ENCODE measurements around the gene ARIH1. TPM values are rescaled to one million over a fixed set of nuclear protein-coding genes. Genes with fewer than 3 reads are reported as not detected.

Gene ARIH1
- total RNA-seq, 1 donor from 2014 or later = 171 TPM

DNA sequence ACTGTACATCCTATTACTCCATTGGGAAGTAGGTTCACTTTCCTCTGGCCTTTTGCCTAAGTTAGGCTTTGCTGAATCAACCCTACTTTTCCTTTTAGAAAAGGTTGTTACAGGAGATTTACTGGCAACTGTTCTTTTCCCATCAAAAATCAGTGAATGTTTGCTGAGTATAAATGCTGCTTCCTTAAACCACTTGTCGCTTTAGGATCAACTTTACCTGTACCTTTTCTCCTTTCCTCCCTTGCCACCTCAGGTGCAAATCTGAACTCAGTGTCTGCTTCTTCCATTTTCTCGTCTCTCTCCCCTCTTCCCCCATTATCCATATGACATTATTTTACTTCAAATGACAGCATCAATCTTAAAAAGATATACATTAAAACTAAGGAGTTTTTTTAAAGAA, 110.9 kb downstream of the ARIH1 start:
- peaks cover 22% of the 10 kb centered on the region for H3K36me3 Mint-ChIP-seq (ENCODE audit: insufficient read depth)

DNA sequence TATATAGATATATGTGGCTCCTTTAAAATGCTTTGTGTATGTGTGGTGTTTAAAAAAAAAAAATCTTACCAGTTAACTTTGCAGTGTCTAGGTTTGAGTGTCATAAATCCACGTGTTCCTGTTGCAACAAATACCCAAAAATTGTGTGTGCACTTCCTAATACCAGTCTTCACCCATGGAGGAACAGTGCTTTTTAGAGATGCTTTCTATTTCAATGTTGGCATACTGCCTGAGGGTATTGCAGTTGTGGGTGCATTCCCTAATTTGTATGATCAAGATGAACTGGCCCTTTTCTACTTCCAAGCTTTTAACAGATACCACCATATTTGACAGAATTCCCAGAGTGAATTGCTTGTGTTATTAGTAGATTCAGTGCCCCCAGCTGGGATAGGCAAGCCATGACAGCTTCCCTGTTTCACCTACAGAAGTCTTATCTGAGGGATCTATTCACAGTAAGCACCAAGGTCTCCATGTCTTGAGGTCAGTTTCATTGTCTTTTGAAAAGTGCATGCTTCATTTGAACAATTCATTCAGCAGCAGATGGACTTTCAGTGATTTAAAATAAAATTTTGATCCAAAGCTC, 111.4 kb downstream of the ARIH1 start:
- no peak overlapping the region for H3K27ac Mint-ChIP-seq
- H3K4me3 Mint-ChIP-seq (ENCODE audit: low read depth) = no peak overlapping the region
- DNase-seq (ENCODE audit: low spot score, unreplicated experiment) = no peak
- H3K36me3 Mint-ChIP-seq (ENCODE audit: insufficient read depth) = peaks cover 16% of the 10 kb centered on the region
- H3K27me3 Mint-ChIP-seq = no peaks in the 10 kb centered on the region
- TF ChIP-seq, protein P1, sequence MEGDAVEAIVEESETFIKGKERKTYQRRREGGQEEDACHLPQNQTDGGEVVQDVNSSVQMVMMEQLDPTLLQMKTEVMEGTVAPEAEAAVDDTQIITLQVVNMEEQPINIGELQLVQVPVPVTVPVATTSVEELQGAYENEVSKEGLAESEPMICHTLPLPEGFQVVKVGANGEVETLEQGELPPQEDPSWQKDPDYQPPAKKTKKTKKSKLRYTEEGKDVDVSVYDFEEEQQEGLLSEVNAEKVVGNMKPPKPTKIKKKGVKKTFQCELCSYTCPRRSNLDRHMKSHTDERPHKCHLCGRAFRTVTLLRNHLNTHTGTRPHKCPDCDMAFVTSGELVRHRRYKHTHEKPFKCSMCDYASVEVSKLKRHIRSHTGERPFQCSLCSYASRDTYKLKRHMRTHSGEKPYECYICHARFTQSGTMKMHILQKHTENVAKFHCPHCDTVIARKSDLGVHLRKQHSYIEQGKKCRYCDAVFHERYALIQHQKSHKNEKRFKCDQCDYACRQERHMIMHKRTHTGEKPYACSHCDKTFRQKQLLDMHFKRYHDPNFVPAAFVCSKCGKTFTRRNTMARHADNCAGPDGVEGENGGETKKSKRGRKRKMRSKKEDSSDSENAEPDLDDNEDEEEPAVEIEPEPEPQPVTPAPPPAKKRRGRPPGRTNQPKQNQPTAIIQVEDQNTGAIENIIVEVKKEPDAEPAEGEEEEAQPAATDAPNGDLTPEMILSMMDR (IDR thresholded peaks at IDR 0.05; ENCODE audit: unreplicated experiment) = no peak
- H3K4me1 Mint-ChIP-seq (ENCODE audit: low read depth) = no peaks in the 10 kb centered on the region
- H3K9me3 Mint-ChIP-seq (ENCODE audit: low read depth) = no peaks in the 10 kb centered on the region

More for the DNA sequence above, 110.9 kb downstream of the ARIH1 start:
- Mint-ChIP-seq H3K9me3 (ENCODE audit: low read depth) (no peaks in the 10 kb centered on the region), H3K27me3 (no peaks in the 10 kb centered on the region), H3K4me1 (ENCODE audit: low read depth) (no peaks in the 10 kb centered on the region), H3K27ac (no peak overlapping the region), H3K4me3 (ENCODE audit: low read depth) (no peak overlapping the region)
- TF ChIP-seq, protein P1 (IDR thresholded peaks at IDR 0.05; ENCODE audit: unreplicated experiment) = no peak
- no peak for DNase-seq (ENCODE audit: low spot score, unreplicated experiment)

DNA sequence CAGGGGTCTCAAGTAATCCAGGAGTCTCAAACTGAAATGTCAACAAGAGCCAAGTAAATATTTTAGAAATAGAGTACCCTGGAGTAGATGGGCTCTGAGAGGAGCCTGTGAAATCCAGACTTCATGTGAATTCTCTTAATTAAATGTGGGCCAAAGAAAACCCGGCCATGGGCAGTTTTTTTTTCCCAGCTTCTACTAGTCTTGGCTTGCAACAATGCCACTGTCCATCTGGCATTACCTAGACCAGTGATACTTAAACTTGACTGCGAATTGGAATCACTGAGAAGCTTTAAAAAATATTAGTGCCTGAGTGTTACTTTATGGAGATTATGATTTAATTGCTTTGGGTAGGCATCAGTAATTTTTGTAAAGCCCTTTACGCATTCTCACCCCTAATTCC, 114.0 kb downstream of the ARIH1 start:
- no peak for DNase-seq (ENCODE audit: low spot score, unreplicated experiment)
- H3K36me3 Mint-ChIP-seq (ENCODE audit: insufficient read depth) = peaks cover 8% of the 10 kb centered on the region
- no peak overlapping the region for H3K27ac Mint-ChIP-seq
- H3K4me1 Mint-ChIP-seq (ENCODE audit: low read depth) = no peaks in the 10 kb centered on the region
- TF ChIP-seq, protein P1 (IDR thresholded peaks at IDR 0.05; ENCODE audit: unreplicated experiment) = no peak
- H3K4me3 Mint-ChIP-seq (ENCODE audit: low read depth) = no peak overlapping the region
- no peaks in the 10 kb centered on the region for H3K27me3 Mint-ChIP-seq
- no peaks in the 10 kb centered on the region for H3K9me3 Mint-ChIP-seq (ENCODE audit: low read depth)

- H3K36me3 Mint-ChIP-seq (ENCODE audit: insufficient read depth) = peaks cover 2% of the 10 kb centered on the region
- TF ChIP-seq, protein P1 (IDR thresholded peaks at IDR 0.05; ENCODE audit: unreplicated experiment) = no peak
- H3K27me3 Mint-ChIP-seq = no peaks in the 10 kb centered on the region
- no peak overlapping the region for H3K27ac Mint-ChIP-seq
- no peaks in the 10 kb centered on the region for H3K4me1 Mint-ChIP-seq (ENCODE audit: low read depth)
- no peak for DNase-seq (ENCODE audit: low spot score, unreplicated experiment)
- no peak overlapping the region for H3K4me3 Mint-ChIP-seq (ENCODE audit: low read depth)
- H3K9me3 Mint-ChIP-seq (ENCODE audit: low read depth) = no peaks in the 10 kb centered on the region
Observed at GRCh38 chr15:72590427-72590826, 116.3 kb downstream of the ARIH1 start.

DNA sequence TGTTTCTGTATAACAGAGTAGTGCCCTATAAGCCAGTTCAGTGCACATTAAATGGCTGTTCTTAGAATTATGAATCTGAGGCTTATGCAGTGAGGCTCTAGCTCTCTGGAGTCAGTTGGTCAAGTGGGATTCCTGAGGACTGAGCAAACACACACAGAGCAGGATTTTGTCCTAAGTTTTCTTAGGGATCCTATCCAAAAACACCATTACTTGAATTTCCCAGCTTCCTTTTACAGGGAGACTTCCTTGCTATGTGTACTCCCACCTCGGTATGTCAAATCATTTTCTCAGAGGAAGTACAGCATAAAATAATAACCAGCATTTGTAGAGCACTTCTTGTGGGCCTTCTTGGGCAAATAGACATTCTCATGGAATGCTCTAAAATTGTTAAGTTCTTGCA, 117.2 kb downstream of the ARIH1 start:
- no peaks in the 10 kb centered on the region for H3K27me3 Mint-ChIP-seq
- H3K4me1 Mint-ChIP-seq (ENCODE audit: low read depth) = no peaks in the 10 kb centered on the region
- no peaks in the 10 kb centered on the region for H3K9me3 Mint-ChIP-seq (ENCODE audit: low read depth)
- TF ChIP-seq, protein P1 (IDR thresholded peaks at IDR 0.05; ENCODE audit: unreplicated experiment) = no peak
- DNase-seq (ENCODE audit: low spot score, unreplicated experiment) = no peak
- H3K36me3 Mint-ChIP-seq (ENCODE audit: insufficient read depth) = no peaks in the 10 kb centered on the region
- H3K27ac Mint-ChIP-seq = no peak overlapping the region
- no peak overlapping the region for H3K4me3 Mint-ChIP-seq (ENCODE audit: low read depth)

Measured in progenitor cell of endocrine pancreas (in vitro differentiated cells).